PC-3 (cell line): ENCODE results near the gene SLC38A6. TPM values are rescaled to one million over a fixed set of nuclear protein-coding genes. Genes with fewer than 3 reads are reported as not detected.

Experiments used
- ATAC-seq: fragments of 200-7000 bp; cut with Tn5 transposase; 2 replicates; pipeline ENCODE4 v1.9.1; 2020; ENCODE audit warnings: mild to moderate bottlenecking, moderate library complexity
- BruUV-seq: library from RNA; stranded (reverse); fragments of 400-500 nt; replicated peaks from 2 replicates; lab custom pipeline; 2021; lab: Mats Ljungman, UMichigan
- CTCF ChIA-PET: fragments of 300-600 bp; sonication (Branson Sonifier 250); formaldehyde crosslinking; loops from one replicate; lab custom pipeline; 2022; ENCODE audit warnings: antibody characterized with exemption; lab: Charles Lee
- POLR2A ChIA-PET: fragments of 300-600 bp; sonication (Branson Sonifier 250); formaldehyde crosslinking; loops from one replicate; lab custom pipeline; 2022; ENCODE audit warnings: antibody characterized with exemption; ENCODE audit not compliant: unreplicated experiment; lab: Charles Lee
- DNase-seq: peaks from one replicate; pipeline ENCODE4 v3.0.0-alpha.2; 2015
- H2AFZ ChIP-seq: fragments of 300-600 bp; sonication (generic); 2 replicates; pipeline ENCODE4 v1.6.0; 2016; ENCODE audit warnings: antibody characterized with exemption, low read length
- H3F3A ChIP-seq: fragments of 300-600 bp; sonication (generic); one replicate; pipeline ENCODE4 v1.6.0; 2017; ENCODE audit warnings: antibody characterized with exemption, low read length, control low read depth, mild to moderate bottlenecking; ENCODE audit not compliant: unreplicated experiment
- H3K27ac ChIP-seq: fragments of 300-600 bp; sonication (generic); 2 replicates; pipeline ENCODE4 v1.5.1; 2016; ENCODE audit warnings: mild to moderate bottlenecking, low read length
- H3K27me3 ChIP-seq: fragments of 300-600 bp; sonication (generic); 2 replicates; pipeline ENCODE4 v1.6.1; 2016; ENCODE audit warnings: low read length, mixed read lengths
- H3K36me3 ChIP-seq: fragments of 300-600 bp; sonication (generic); 2 replicates; pipeline ENCODE4 v1.6.1; 2016; ENCODE audit warnings: low read depth, mixed run types, low read length, mixed read lengths
- H3K4me1 ChIP-seq: fragments of 300-600 bp; sonication (generic); 2 replicates; pipeline ENCODE4 v1.5.1; 2016; ENCODE audit warnings: low read length; ENCODE audit not compliant: insufficient read depth
- H3K4me2 ChIP-seq: fragments of 300-600 bp; sonication (generic); 2 replicates; pipeline ENCODE4 v1.6.0; 2016; ENCODE audit warnings: low read length
- H3K4me3 ChIP-seq: fragments of 300-600 bp; sonication (generic); 2 replicates; pipeline ENCODE4 v1.5.1; 2016; ENCODE audit warnings: mild to moderate bottlenecking, low read length, mixed read lengths
- H3K79me2 ChIP-seq: fragments of 300-600 bp; sonication (generic); 2 replicates; pipeline ENCODE4 v1.6.1; 2017; ENCODE audit warnings: low read length, mixed read lengths
- H3K9ac ChIP-seq: fragments of 300-600 bp; sonication (generic); 2 replicates; pipeline ENCODE4 v1.6.0; 2016; ENCODE audit warnings: mild to moderate bottlenecking, low read length
- H3K9me2 ChIP-seq: fragments of 300-600 bp; sonication (generic); replicated peaks from 2 replicates; pipeline ENCODE4 v1.6.1; 2016; ENCODE audit warnings: mixed run types, low read length, mixed read lengths
- H3K9me3 ChIP-seq: fragments of 300-600 bp; sonication (generic); 2 replicates; pipeline ENCODE4 v1.6.1; 2016; ENCODE audit warnings: low read length, mixed read lengths
- H4K20me1 ChIP-seq: fragments of 300-600 bp; sonication (generic); 2 replicates; pipeline ENCODE4 v1.6.1; 2016; ENCODE audit warnings: low read length, mixed read lengths
- CTCF ChIP-seq: fragments of 300-600 bp; sonication (generic); conservative IDR thresholded peaks from 2 replicates; pipeline ENCODE4 v1.5.1; 2017; ENCODE audit warnings: antibody characterized with exemption, low read depth, mild to moderate bottlenecking, low read length
- EZH2 ChIP-seq: fragments of 300-600 bp; sonication (generic); IDR thresholded peaks from one replicate; pipeline ENCODE4 v1.6.1; 2017; ENCODE audit warnings: antibody characterized with exemption, mild to moderate bottlenecking, low read length; ENCODE audit not compliant: unreplicated experiment
- EZH2phosphoT487 ChIP-seq: fragments of 300-600 bp; sonication (generic); IDR thresholded peaks from 2 replicates; pipeline ENCODE4 v1.6.1; 2018; ENCODE audit warnings: mild to moderate bottlenecking, antibody characterized with exemption, low read length, borderline replicate concordance
- intact Hi-C: fragments of 100-400 bp; cut with micrococcal nuclease; formaldehyde crosslinking; loops from 2 replicates; pipeline ENCODE4 v1.9.0; 2023
- total RNA-seq: library from RNA; depleted of rRNA; stranded (reverse); fragments of >200 nt; gene quantifications from 2 replicates; pipeline ENCODE4 v1.2.3, GENCODE V29; 2014

The SLC38A6 gene
- total RNA-seq, 1 experiment from 2014 or later: 28.0 TPM

- ChIA-PET POLR2A (no interaction called here), CTCF (no interaction called here)
- no peak overlapping the region for H3K9ac ChIP-seq
- ATAC-seq (no peak), DNase-seq (no peak)
- TF ChIP-seq CTCF: no peak
- TF ChIP-seq EZH2phosphoT487: no peak
- TF ChIP-seq EZH2: no peak
- no peaks in the 10 kb centered on the region for H3K27me3 ChIP-seq
- H3F3A ChIP-seq: no peaks in the 10 kb centered on the region
- no peak overlapping the region for H2AFZ ChIP-seq
- no peaks in the 10 kb centered on the region for H3K4me1 ChIP-seq
- no peaks in the 10 kb centered on the region for H3K36me3 ChIP-seq
- BruUV-seq: no TSS peak
- H3K79me2 ChIP-seq: no peaks in the 10 kb centered on the region
- H3K27ac ChIP-seq: no peak overlapping the region
- H3K9me2 ChIP-seq: no peaks in the 10 kb centered on the region
- H3K9me3 ChIP-seq: no peaks in the 10 kb centered on the region
- no peaks in the 10 kb centered on the region for H4K20me1 ChIP-seq
- no peak overlapping the region for H3K4me3 ChIP-seq
- H3K4me2 ChIP-seq: no peak overlapping the region
- intact Hi-C loops: no loop called here
Observed at GRCh38 chr14:60945984-60946383, 35.1 kb upstream of the SLC38A6 start.

GRCh38 chr14:60946773-60947172, 34.3 kb upstream of the SLC38A6 start:
- no peaks in the 10 kb centered on the region for H3K4me1 ChIP-seq
- no peaks in the 10 kb centered on the region for H3K36me3 ChIP-seq
- no peak overlapping the region for H3K27ac ChIP-seq
- TF ChIP-seq EZH2: no peak
- TF ChIP-seq EZH2phosphoT487: no peak
- TF ChIP-seq CTCF: no peak
- no peak overlapping the region for H3K9ac ChIP-seq
- H2AFZ ChIP-seq: no peak overlapping the region
- H3K27me3 ChIP-seq: no peaks in the 10 kb centered on the region
- intact Hi-C loops: no loop called here
- CTCF ChIA-PET: interaction anchor here (0.7 kb wide), 1 partner anchor 17 kb away, joined by 3 read pairs; no protein-coding TSS in a partner anchor
- no TSS peak for BruUV-seq
- ATAC-seq (no peak), DNase-seq (no peak)
- no peaks in the 10 kb centered on the region for H3K9me3 ChIP-seq
- H3K4me2 ChIP-seq: no peak overlapping the region
- H3K4me3 ChIP-seq: no peak overlapping the region
- no peaks in the 10 kb centered on the region for H3K9me2 ChIP-seq
- H3K79me2 ChIP-seq: no peaks in the 10 kb centered on the region
- POLR2A ChIA-PET: no interaction called here
- no peaks in the 10 kb centered on the region for H4K20me1 ChIP-seq
- no peaks in the 10 kb centered on the region for H3F3A ChIP-seq

- POLR2A ChIA-PET: interaction anchor here (0.7 kb wide), 1 partner anchor 1181 kb away, joined by 5 read pairs; no protein-coding TSS in a partner anchor
- Histone ChIP-seq H3K9me2 (no peaks in the 10 kb centered on the region), H3K4me2 (no peak overlapping the region), H2AFZ (no peak overlapping the region), H3K9me3 (peaks cover 13% of the 10 kb centered on the region), H3K27ac (no peak overlapping the region), H3K27me3 (no peaks in the 10 kb centered on the region), H3K9ac (no peak overlapping the region), H3K4me3 (no peak overlapping the region), H3K4me1 (no peaks in the 10 kb centered on the region), H3F3A (no peaks in the 10 kb centered on the region), H4K20me1 (no peaks in the 10 kb centered on the region), H3K36me3 (peaks cover 15% of the 10 kb centered on the region; the same call in 1 of the 2 replicates), H3K79me2 (no peaks in the 10 kb centered on the region)
- CTCF ChIA-PET: no interaction called here
- ATAC-seq: no peak
- no peak for DNase-seq
- intact Hi-C loops: no loop called here
- no TSS peak for BruUV-seq
- TF ChIP-seq EZH2phosphoT487 (no peak), CTCF (no peak), EZH2 (no peak)
Observed at GRCh38 chr14:60951776-60952435, 29.1 kb upstream of the SLC38A6 start.
